NOMO-1 (cell line): Measurements from ENCODE around the gene MYOZ3.

Experiments
- DNase-seq, 2 experiments: peaks; one replicate each; lab custom pipeline; 2025; ENCODE audit not compliant: unreplicated experiment in 2 of 2; lab: John Stamatoyannopoulos, UW

MYOZ3 gene

GRCh38 chr5:150626853-150627276, 34.2 kb upstream of the MYOZ3 start:
- DNase-seq = no peak

GRCh38 chr5:150627731-150628545, 33.1 kb upstream of the MYOZ3 start:
- peak in 1 of 2 experiments; percentile 11 for DNase-seq

GRCh38 chr5:150628936-150629485, 32.0 kb upstream of the MYOZ3 start:
- no peak for DNase-seq

GRCh38 chr5:150630016-150630415, 31.0 kb upstream of the MYOZ3 start:
- DNase-seq = no peak

GRCh38 chr5:150630461-150631325, 30.4 kb upstream of the MYOZ3 start:
- no peak for DNase-seq

GRCh38 chr5:150631326-150631701, 29.7 kb upstream of the MYOZ3 start:
- no peak for DNase-seq

GRCh38 chr5:150632305-150633160, 28.5 kb upstream of the MYOZ3 start:
- no peak for DNase-seq

- no peak for DNase-seq
Observed at GRCh38 chr5:150633429-150633828, 27.6 kb upstream of the MYOZ3 start.

GRCh38 chr5:150636391-150637244, 24.4 kb upstream of the MYOZ3 start:
- no peak for DNase-seq

GRCh38 chr5:150637245-150638052, 23.6 kb upstream of the MYOZ3 start:
- DNase-seq = no peak

- no peak for DNase-seq
Observed at GRCh38 chr5:150638053-150638444, 23.0 kb upstream of the MYOZ3 start.

- no peak for DNase-seq
Observed at GRCh38 chr5:150638488-150639376, 22.3 kb upstream of the MYOZ3 start.

- DNase-seq = no peak
Observed at GRCh38 chr5:150639377-150639692, 21.7 kb upstream of the MYOZ3 start.

- DNase-seq = no peak
Observed at GRCh38 chr5:150639751-150640150, 21.3 kb upstream of the MYOZ3 start.

- DNase-seq = peak in 1 of 2 experiments; percentile 31
Observed at GRCh38 chr5:150640311-150641005, 20.6 kb upstream of the MYOZ3 start, which contains the start of gene SYNPO. TSS of gene SYNPO (plus strand) at chr5:150640660. CDS start at chr5:150648276, 7,616 bp downstream.

- no peak for DNase-seq
Observed at GRCh38 chr5:150641006-150641570, 20.0 kb upstream of the MYOZ3 start.
